Pancreas (tissue), 10 donors: Measurements from ENCODE around the gene HCCS. TPM values are rescaled to one million over a fixed set of nuclear protein-coding genes. Genes with fewer than 3 reads are reported as not detected.

Source experiments
- ATAC-seq, 4 donors: fragments of 200-7000 bp; cut with Tn5 transposase; one replicate each; pipeline versions ENCODE4 v1.8.0 to v1.9.1; 2020; ENCODE audit warnings: mild to moderate bottlenecking in 4 of 4, moderate library complexity in 4 of 4
- DNase-seq, 6 donors: peaks; one replicate each; pipeline ENCODE4 v3.0.0-alpha.2; 2020
- FAIRE-seq: peaks from 2 replicates; lab custom pipeline; 2012; peaks lifted over from hg19 to GRCh38; lab: Jason Lieb, UNC
- H3K27ac ChIP-seq, 4 donors: fragments of 200-600 bp; sonication (generic); 1 replicate in 3 of 4; 2 replicates in 1 of 4; pipeline versions ENCODE4 v1.5.0 to v1.8.0; 2020
- H3K27me3 ChIP-seq, 4 donors: fragments of 200-600 bp; one replicate each; pipeline ENCODE4 v1.8.0; 2021
- H3K36me3 ChIP-seq, 3 donors: fragments of 200-600 bp; sonication (generic) in 1 of 3; one replicate each; pipeline versions ENCODE4 v1.5.0 to v1.8.0; 2020 to 2021
- H3K4me1 ChIP-seq, 3 donors: fragments of 200-600 bp; one replicate each; pipeline ENCODE4 v1.8.0; 2021
- H3K4me3 ChIP-seq, 4 donors: fragments of 200-600 bp; sonication (generic) in 2 of 4; one replicate each; pipeline versions ENCODE4 v1.5.0 to v1.8.0; 2020 to 2021
- H3K9me3 ChIP-seq, 4 donors: fragments of 200-600 bp; one replicate each; pipeline ENCODE4 v1.8.0; 2021
- WGBS, 2 donors: extraction: QIAGEN DNeasy Blood & Tissue Kit; methylation state at CpG; one replicate each; pipeline ENCODE4 v1.1.7; 2013; 5-methylcytosine and 5-hydroxymethylcytosine counted together
- intact Hi-C, 3 donors: fragments of 100-400 bp; cut with DNase I; formaldehyde crosslinking; loops; one replicate each; pipeline versions ENCODE4 v1.11.1 to v1.14.2; 2022
- polyA plus RNA-seq, 2 donors: library from polyadenylated mRNA; stranded (reverse); fragments of 200-250 nt; gene quantifications; one replicate each; pipeline ENCODE4 v1.2.3, GENCODE V29; 2013
- total RNA-seq, 6 donors: library from RNA; stranded (reverse); fragmentation: NEBNext Ultra II Directional in 4 of 6; extraction: Animal tissue kit (Norgen Biotek cat#: 25700) in 4 of 6; gene quantifications; one replicate each; pipeline versions ENCODE4 v1.2.1 to v1.2.4, GENCODE V29; 2021 to 2023
- TF ChIP-seq, protein P1 (sequence below), 4 donors: fragments of 200-600 bp; sonication (generic) in 3 of 4; IDR thresholded peaks; one replicate each; pipeline versions ENCODE4 v1.5.0 to v1.8.0; 2021; ENCODE audit warnings: antibody characterized with exemption in 4 of 4
- donor health status: healthy with polysubstance abuse.
- donor health status: DM: no; HTN: no; CAD: no; lungs with moderate emphysema.
- donor health status: DM: no; HTN: no; CAD: no.
- donor health status: control.
- donor health status: control.
- donor health status: Bipolar disorder and iron deficiency.
- donor health status: DM: yes; HTN: yes; CAD: no.
- donor health status: DM: no; HTN: no; CAD: no.
- donor health status: DM: no; HTN: no; CAD: no.
- donor health status: DM: yes; HTN: yes; CAD: no.

The HCCS gene
- total and polyA plus RNA-seq, 8 donors, result 3.2 to 9.2 (median 6.4) TPM

DNA sequence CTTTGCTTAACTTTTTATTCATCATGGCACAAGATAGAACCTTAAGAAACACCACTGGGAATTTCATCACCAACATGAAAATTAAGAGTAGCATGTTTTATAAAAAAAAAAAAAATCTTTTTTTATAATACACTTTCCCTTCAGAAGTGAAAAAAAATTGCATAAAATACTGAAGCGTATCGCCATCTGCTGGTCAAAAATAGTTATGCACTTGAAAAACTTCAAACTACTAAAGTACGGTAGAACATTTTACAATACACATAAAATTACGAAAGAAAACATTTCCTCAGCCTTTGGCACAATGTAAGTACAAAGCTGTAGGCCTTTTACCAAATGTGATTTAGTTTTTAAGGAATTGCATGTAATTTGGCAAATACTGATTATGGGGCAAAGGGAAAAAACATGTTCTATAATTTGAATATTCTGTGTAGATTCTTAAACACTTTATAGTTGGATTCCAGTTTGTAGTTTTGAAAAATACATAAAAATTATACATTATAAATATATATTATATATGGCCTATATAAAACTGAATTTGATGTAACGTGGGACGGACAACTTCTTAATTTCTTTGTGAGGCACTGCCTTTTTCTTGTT, 26.5 kb downstream of the HCCS start:
- H3K36me3 ChIP-seq, result no peaks in the 10 kb centered on the region
- 24 to 28% methylated on average over 6 of the region's 6 CpGs for WGBS, 2 donors
- peak in 3 of 4 donors; percentile 28 to 56 (median 42) for ATAC-seq
- H3K27ac ChIP-seq, result no peak overlapping the region
- no peak overlapping the region for H3K4me3 ChIP-seq
- H3K4me1 ChIP-seq, result no peaks in the 10 kb centered on the region
- H3K9me3 ChIP-seq, result no peaks in the 10 kb centered on the region
- intact Hi-C loops, result loop anchor here in 2 of 3 donors (10.0 kb wide), 2 partner anchors 943 to 953 kb away; no protein-coding TSS in a partner anchor
- peak; percentile 99 for FAIRE-seq
- no peak for DNase-seq
- TF ChIP-seq, protein P1, sequence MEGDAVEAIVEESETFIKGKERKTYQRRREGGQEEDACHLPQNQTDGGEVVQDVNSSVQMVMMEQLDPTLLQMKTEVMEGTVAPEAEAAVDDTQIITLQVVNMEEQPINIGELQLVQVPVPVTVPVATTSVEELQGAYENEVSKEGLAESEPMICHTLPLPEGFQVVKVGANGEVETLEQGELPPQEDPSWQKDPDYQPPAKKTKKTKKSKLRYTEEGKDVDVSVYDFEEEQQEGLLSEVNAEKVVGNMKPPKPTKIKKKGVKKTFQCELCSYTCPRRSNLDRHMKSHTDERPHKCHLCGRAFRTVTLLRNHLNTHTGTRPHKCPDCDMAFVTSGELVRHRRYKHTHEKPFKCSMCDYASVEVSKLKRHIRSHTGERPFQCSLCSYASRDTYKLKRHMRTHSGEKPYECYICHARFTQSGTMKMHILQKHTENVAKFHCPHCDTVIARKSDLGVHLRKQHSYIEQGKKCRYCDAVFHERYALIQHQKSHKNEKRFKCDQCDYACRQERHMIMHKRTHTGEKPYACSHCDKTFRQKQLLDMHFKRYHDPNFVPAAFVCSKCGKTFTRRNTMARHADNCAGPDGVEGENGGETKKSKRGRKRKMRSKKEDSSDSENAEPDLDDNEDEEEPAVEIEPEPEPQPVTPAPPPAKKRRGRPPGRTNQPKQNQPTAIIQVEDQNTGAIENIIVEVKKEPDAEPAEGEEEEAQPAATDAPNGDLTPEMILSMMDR (IDR thresholded peaks at IDR 0.05), result peak; percentile 51 to 81 (median 68)
- H3K27me3 ChIP-seq, result peaks cover 0 to 23% (median 0%) of the 10 kb centered on the region in 4 donors

GRCh38 chrX:11138498-11139390, 27.6 kb downstream of the HCCS start:
- H3K4me3 ChIP-seq, result peak overlapping the region in 1 of 4 donors; percentile 24
- TF ChIP-seq, protein P1 (IDR thresholded peaks at IDR 0.05), result no peak
- ATAC-seq, result peak; percentile 56 to 69 (median 67)
- 57 to 58% methylated on average over 56 of the region's 56 CpGs for WGBS, 2 donors
- intact Hi-C loops, result loop anchor here in 2 of 3 donors (10.0 kb wide), 2 partner anchors 944 to 954 kb away; no protein-coding TSS in a partner anchor
- H3K27me3 ChIP-seq, result peaks cover 0 to 25% (median 0%) of the 10 kb centered on the region in 4 donors
- no peak for FAIRE-seq
- no peaks in the 10 kb centered on the region for H3K36me3 ChIP-seq
- no peaks in the 10 kb centered on the region for H3K4me1 ChIP-seq
- peak in 5 of 6 donors; percentile 13 to 68 (median 37) for DNase-seq
- no peaks in the 10 kb centered on the region for H3K9me3 ChIP-seq
- H3K27ac ChIP-seq, result no peak overlapping the region

- WGBS, 2 donors, result 21 to 23% methylated on average over 20 of the region's 20 CpGs
- intact Hi-C loops, result loop anchor here in 1 of 3 donors (10.0 kb wide), 1 partner anchor 381 kb away; no protein-coding TSS in a partner anchor
- Histone ChIP-seq H3K4me3 (no peak overlapping the region), H3K9me3 (no peaks in the 10 kb centered on the region), H3K27ac (no peak overlapping the region), H3K27me3 (peaks cover 0 to 13% (median 0%) of the 10 kb centered on the region in 4 donors), H3K36me3 (no peaks in the 10 kb centered on the region), H3K4me1 (no peaks in the 10 kb centered on the region)
- ATAC-seq (peak; percentile 75 to 97 (median 94)), DNase-seq (peak in 4 of 6 donors; percentile 33 to 69 (median 51)), FAIRE-seq (peak; percentile 56)
- TF ChIP-seq, protein P1 (IDR thresholded peaks at IDR 0.05), result peak; percentile 55 to 68 (median 60)
Observed at GRCh38 chrX:11143931-11144678, 33.0 kb downstream of the HCCS start.

- intact Hi-C loops, result loop anchor here in 1 of 3 donors (10.0 kb wide), 1 partner anchor 378 kb away; no protein-coding TSS in a partner anchor
- H3K4me1 ChIP-seq, result no peaks in the 10 kb centered on the region
- TF ChIP-seq, protein P1 (IDR thresholded peaks at IDR 0.05), result no peak
- peaks cover 0 to 6% (median 0%) of the 10 kb centered on the region in 4 donors for H3K27me3 ChIP-seq
- no peaks in the 10 kb centered on the region for H3K9me3 ChIP-seq
- no peaks in the 10 kb centered on the region for H3K36me3 ChIP-seq
- H3K27ac ChIP-seq, result no peak overlapping the region
- H3K4me3 ChIP-seq, result no peak overlapping the region
- ATAC-seq (no peak), FAIRE-seq (no peak), DNase-seq (no peak)
- 67 to 77% methylated on average over 1 of the region's 1 CpG for WGBS, 2 donors
Observed at GRCh38 chrX:11146411-11146810, 35.3 kb downstream of the HCCS start.
